SK-N-SH treated with all-trans-retinoic acid at 6 μM for 48 hours (cell line): Measurements from ENCODE around the gene CACNB2.

Experiments
- ARNTL ChIP-seq: fragments of 450-650 bp; formaldehyde crosslinking; IDR thresholded peaks from 2 replicates; pipeline ENCODE4 v1.5.0; 2020; ENCODE audit warnings: low read depth, mild to moderate bottlenecking, moderate library complexity, borderline replicate concordance
- PATZ1 ChIP-seq: fragments of 250-450 bp; sonication (Bioruptor Pico); IDR thresholded peaks from 2 replicates; pipeline ENCODE4 v1.8.0; 2020; ENCODE audit warnings: mild to moderate bottlenecking, moderate library complexity, borderline replicate concordance
- RARB ChIP-seq: fragments of 250-450 bp; sonication (Bioruptor Pico); IDR thresholded peaks from 2 replicates; pipeline ENCODE4 v1.8.0; 2021; ENCODE audit warnings: mild to moderate bottlenecking, moderate library complexity
- ZFP30 ChIP-seq: fragments of 450-650 bp; formaldehyde crosslinking; IDR thresholded peaks from 2 replicates; pipeline ENCODE4 v1.5.0; 2022; ENCODE audit warnings: mild to moderate bottlenecking, moderate library complexity
- ZNF565 ChIP-seq: fragments of 450-650 bp; formaldehyde crosslinking; conservative IDR thresholded peaks from 2 replicates; pipeline ENCODE4 v1.5.0; 2020; ENCODE audit warnings: low read depth, mild to moderate bottlenecking, moderate library complexity

GRCh38 chr10:18554479-18554878, 414.3 kb downstream of the CACNB2 start:
- TF ChIP-seq RARB (CRISPR knock-in tag), result no peak
- TF ChIP-seq ARNTL (CRISPR knock-in tag), result no peak
- no peak for TF ChIP-seq PATZ1
- TF ChIP-seq ZNF565 (CRISPR knock-in tag), result no peak
- TF ChIP-seq ZFP30 (CRISPR knock-in tag), result no peak
